Measurements from ENCODE around the gene EEF2K. TPM values are rescaled to one million over a fixed set of nuclear protein-coding genes. Genes with fewer than 3 reads are reported as not detected.

EEF2K gene
- total RNA-seq, 4 donors from 2014 or later: 14.7 to 59.9 (median 26.4) TPM

DNA sequence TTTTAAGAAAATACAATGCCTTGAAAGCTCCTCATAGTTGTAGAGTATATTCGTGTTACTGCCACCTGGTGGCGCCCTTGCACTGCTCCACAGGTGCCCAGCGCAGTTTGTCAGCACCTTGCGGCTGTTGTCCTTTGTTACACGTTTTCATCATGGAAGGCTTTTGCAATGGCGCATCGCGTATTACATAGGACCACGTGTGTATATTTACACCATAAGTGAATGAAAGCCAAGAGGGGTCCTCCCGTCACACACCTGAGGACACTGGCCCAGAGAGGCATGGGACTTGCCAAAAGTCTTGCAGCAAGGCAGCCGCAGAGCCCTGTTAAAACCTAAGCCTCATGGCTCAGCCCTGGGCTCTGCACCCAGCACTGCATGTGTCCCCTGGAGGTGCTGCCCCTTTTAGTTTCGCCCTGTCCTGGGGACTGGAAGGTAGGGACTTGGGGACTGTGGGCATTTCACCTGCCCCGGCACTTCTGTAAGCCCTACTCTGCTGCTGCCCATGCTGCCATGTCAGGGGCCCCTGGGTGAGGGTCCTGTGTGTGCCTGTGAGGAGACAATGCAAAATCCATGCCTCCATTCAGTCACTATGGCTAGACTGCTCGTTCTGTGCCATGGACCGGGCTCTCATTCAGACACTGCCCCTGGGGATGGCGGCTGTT, 115.4 kb downstream of the EEF2K start:
- DNase-seq (ENCODE audit: low spot score): peak; percentile 48
- peak in 1 of 3 donors; percentile 42 for TF ChIP-seq CTCF (IDR thresholded peaks at IDR 0.05)
- ATAC-seq (ENCODE audit: low FRiP score): peak; percentile 63

GRCh38 chr16:22322021-22322471, 116.0 kb downstream of the EEF2K start:
- DNase-seq (ENCODE audit: low spot score) (no peak), ATAC-seq (ENCODE audit: low FRiP score) (no peak)
- TF ChIP-seq CTCF (IDR thresholded peaks at IDR 0.05): no peak

GRCh38 chr16:22322741-22323140, 116.7 kb downstream of the EEF2K start:
- TF ChIP-seq CTCF (IDR thresholded peaks at IDR 0.05): no peak
- no peak for ATAC-seq (ENCODE audit: low FRiP score)
- no peak for DNase-seq (ENCODE audit: low spot score)

DNA sequence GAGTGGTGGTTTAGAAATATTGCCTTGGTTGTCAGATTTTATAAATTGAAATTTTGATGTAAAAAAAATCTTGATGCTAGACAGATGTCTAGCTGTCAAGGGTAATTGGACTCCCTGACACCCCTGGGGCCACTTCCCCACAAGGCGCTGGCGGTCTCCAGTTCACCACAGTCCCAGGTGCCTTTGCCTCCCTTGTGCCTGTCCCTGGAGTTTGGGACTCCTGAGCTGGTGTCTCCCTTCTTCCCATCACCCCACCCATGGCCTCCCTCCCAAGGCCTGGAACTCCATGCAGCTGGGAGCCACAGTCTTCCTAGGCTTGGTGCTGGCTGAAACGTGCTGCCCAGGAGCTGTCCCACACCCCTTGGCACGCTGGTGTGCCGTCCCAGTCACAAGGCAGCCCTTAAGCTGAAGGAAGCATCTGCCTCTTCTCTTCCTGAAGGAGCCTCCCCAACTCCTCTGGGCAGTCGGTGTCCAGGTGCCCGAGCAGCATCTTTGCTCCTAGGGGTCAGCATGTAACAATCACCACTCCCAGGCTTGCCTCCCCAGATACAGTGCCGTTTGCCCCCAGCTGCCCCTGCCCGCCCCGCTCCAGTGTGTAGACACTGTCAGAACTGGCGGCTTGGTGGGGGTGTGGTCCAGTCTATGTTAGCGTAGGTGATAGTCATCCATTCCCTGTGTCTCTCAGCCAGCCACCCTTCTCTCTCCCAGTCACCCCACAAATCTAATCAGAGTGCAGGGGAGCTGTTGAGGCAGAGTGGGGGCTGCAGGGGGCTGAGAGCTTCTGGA, 117.3 kb downstream of the EEF2K start:
- no peak for TF ChIP-seq CTCF (IDR thresholded peaks at IDR 0.05)
- DNase-seq (ENCODE audit: low spot score) (no peak), ATAC-seq (ENCODE audit: low FRiP score) (no peak)

DNA sequence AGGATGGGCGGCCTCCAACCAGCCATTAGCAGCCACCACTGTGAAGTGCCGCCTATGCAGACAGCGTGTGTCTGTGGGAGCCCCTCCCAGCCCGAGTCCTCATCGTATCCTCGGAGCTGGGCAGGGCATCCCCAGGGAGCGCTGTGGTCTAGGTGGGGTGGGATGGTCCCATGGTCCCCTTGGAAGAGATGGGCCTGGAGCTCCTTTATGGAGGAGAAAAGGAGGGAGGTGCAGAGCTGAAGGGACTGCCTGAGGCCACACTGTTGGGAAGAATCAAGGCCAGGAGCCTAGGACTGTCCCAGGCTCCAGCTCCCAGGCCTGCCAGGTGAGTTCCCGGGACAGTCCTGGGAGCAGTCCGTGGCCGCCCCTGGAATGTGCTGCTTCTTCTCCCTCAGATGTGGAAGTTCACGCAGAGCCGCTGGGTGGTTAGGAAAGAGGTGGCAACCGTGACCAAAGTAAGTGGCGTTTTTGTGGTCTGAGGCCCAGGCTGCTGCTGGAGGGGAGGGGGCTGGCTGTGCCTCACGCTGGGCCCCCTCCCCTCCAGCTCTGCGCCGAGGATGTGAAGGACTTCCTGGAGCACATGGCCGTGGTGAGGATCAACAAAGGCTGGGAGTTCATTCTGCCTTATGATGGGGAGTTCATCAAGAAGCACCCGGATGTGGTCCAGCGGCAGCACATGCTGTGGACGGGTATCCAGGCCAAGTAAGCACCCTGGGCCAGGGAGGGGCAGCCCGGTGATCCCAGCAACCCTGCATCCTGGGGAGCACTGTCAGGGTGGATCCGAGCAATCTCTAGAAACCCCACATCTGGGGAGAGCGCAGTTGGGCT, 118.1 kb downstream of the EEF2K start:
- DNase-seq (ENCODE audit: low spot score): no peak
- TF ChIP-seq CTCF (IDR thresholded peaks at IDR 0.05): no peak
- ATAC-seq (ENCODE audit: low FRiP score): no peak

GRCh38 chr16:22324787-22325597, 118.9 kb downstream of the EEF2K start:
- TF ChIP-seq CTCF (IDR thresholded peaks at IDR 0.05): no peak
- ATAC-seq (ENCODE audit: low FRiP score) (no peak), DNase-seq (ENCODE audit: low spot score) (no peak)
